IMR-90 (cell line): ENCODE results near the gene VAC14. TPM values are rescaled to one million over a fixed set of nuclear protein-coding genes. Genes with fewer than 3 reads are reported as not detected.
A peak's percentile ranks its signal among the peaks of the same experiment; 100 is the strongest.

Source experiments
- ATAC-seq: fragments of 200-7000 bp; cut with Tn5 transposase; 2 replicates; pipeline ENCODE4 v1.9.1; 2020; ENCODE audit warnings: low read depth, mild to moderate bottlenecking, moderate library complexity
- BruUV-seq: library from RNA; stranded (reverse); fragments of 400-500 nt; replicated peaks from 2 replicates; lab custom pipeline; 2021; lab: Mats Ljungman, UMichigan
- CTCF ChIA-PET: fragments of 300-600 bp; formaldehyde crosslinking; extraction: SDS; loops from one replicate; lab custom pipeline; 2021; ENCODE audit warnings: antibody characterized with exemption; lab: Yijun Ruan, JAX
- POLR2A ChIA-PET: fragments of 300-600 bp; sonication (Branson Sonifier 250); formaldehyde crosslinking; loops from one replicate; lab custom pipeline; 2022; ENCODE audit warnings: antibody characterized with exemption; ENCODE audit not compliant: unreplicated experiment; lab: Charles Lee
- DNase-seq: peaks from one replicate; pipeline ENCODE4 v3.0.0; 2013
- H2AFZ ChIP-seq: replicated peaks from 2 replicates; pipeline ENCODE3; 2013; ENCODE audit warnings: low read length, mild to moderate bottlenecking; ENCODE audit not compliant: poor library complexity
- H2AK5ac ChIP-seq: 2 replicates; pipeline ENCODE4 v1.6.1; 2013; ENCODE audit warnings: low read depth, low read length, inconsistent platforms
- H2AK9ac ChIP-seq: replicated peaks from 2 replicates; pipeline ENCODE3; 2013; ENCODE audit warnings: mild to moderate bottlenecking, low read depth, low read length, moderate library complexity; ENCODE audit not compliant: poor library complexity
- H2BK120ac ChIP-seq: 2 replicates; pipeline ENCODE4 v1.6.1; 2013; ENCODE audit warnings: low read depth, low read length, inconsistent platforms
- H2BK15ac ChIP-seq: 3 replicates; pipeline ENCODE4 v1.6.1; 2013; ENCODE audit warnings: low read depth, low read length, inconsistent platforms
- H2BK20ac ChIP-seq: 2 replicates; pipeline ENCODE4 v1.6.1; 2013; ENCODE audit warnings: low read depth, mild to moderate bottlenecking, inconsistent platforms, low read length, moderate library complexity
- H2BK5ac ChIP-seq: 2 replicates; pipeline ENCODE4 v1.6.1; 2013; ENCODE audit warnings: mild to moderate bottlenecking, low read depth, low read length, inconsistent platforms; ENCODE audit not compliant: poor library complexity, severe bottlenecking
- H3K14ac ChIP-seq: replicated peaks from 2 replicates; pipeline ENCODE4 v1.6.1; 2013; ENCODE audit warnings: low read depth, low read length, inconsistent platforms
- H3K18ac ChIP-seq: 2 replicates; pipeline ENCODE4 v1.6.1; 2013; ENCODE audit warnings: low read depth, low read length, control low read depth
- H3K23ac ChIP-seq: 2 replicates; pipeline ENCODE4 v1.6.1; 2013; ENCODE audit warnings: low read depth, low read length, inconsistent platforms
- H3K27ac ChIP-seq: 2 replicates; pipeline ENCODE4 v1.5.1; 2013; ENCODE audit warnings: mild to moderate bottlenecking, control low read depth, low read length; ENCODE audit not compliant: insufficient read depth
- H3K27me3 ChIP-seq: 2 replicates; pipeline ENCODE4 v1.6.1; 2013; ENCODE audit warnings: low read length; ENCODE audit not compliant: control insufficient read depth, insufficient read depth
- H3K36me3 ChIP-seq: 2 replicates; pipeline ENCODE4 v1.6.1; 2013; ENCODE audit warnings: low read length, mixed read lengths; ENCODE audit not compliant: control insufficient read depth, insufficient read depth
- H3K4ac ChIP-seq: 2 replicates; pipeline ENCODE4 v1.6.1; 2013; ENCODE audit warnings: low read depth, low read length, inconsistent platforms
- H3K4me1 ChIP-seq: 2 replicates; pipeline ENCODE4 v1.6.1; 2013; ENCODE audit warnings: low read length, mixed read lengths; ENCODE audit not compliant: control insufficient read depth, insufficient read depth
- H3K4me2 ChIP-seq: 2 replicates; pipeline ENCODE4 v1.6.1; 2013; ENCODE audit warnings: low read depth, mild to moderate bottlenecking, control low read depth, low read length, moderate library complexity
- H3K4me3 ChIP-seq: 2 replicates; pipeline ENCODE4 v1.5.1; 2013; ENCODE audit warnings: low read depth, mild to moderate bottlenecking, control low read depth, low read length, moderate library complexity; ENCODE audit not compliant: insufficient read depth
- H3K56ac ChIP-seq: 2 replicates; pipeline ENCODE4 v1.6.1; 2013; ENCODE audit warnings: low read length, inconsistent platforms; ENCODE audit not compliant: insufficient read depth; ENCODE audit errors: extremely low read depth
- H3K79me1 ChIP-seq, 2 experiments: 2 replicates each; pipeline ENCODE4 v1.6.1; 2013; ENCODE audit warnings: low read length in 2 of 2, inconsistent platforms in 1 of 2, low read depth in 1 of 2
- H3K9ac ChIP-seq: 2 replicates; pipeline ENCODE4 v1.6.1; 2013; ENCODE audit warnings: low read depth, low read length, control low read depth
- H3K9me1 ChIP-seq: 2 replicates; pipeline ENCODE4 v1.6.1; 2013; ENCODE audit warnings: low read length, inconsistent platforms; ENCODE audit not compliant: insufficient read depth
- H3K9me3 ChIP-seq: 2 replicates; pipeline ENCODE4 v1.6.1; 2013; ENCODE audit warnings: low read length; ENCODE audit not compliant: control insufficient read depth, insufficient read depth
- H4K20me1 ChIP-seq: 2 replicates; pipeline ENCODE4 v1.6.1; 2013; ENCODE audit warnings: low read length, inconsistent platforms; ENCODE audit not compliant: insufficient read depth
- H4K5ac ChIP-seq: 2 replicates; pipeline ENCODE4 v1.6.1; 2013; ENCODE audit warnings: mild to moderate bottlenecking, low read depth, low read length, control low read depth
- H4K8ac ChIP-seq, 2 experiments: 2 replicates each; pipeline ENCODE4 v1.6.1; 2013; ENCODE audit warnings: low read depth in 2 of 2, low read length in 2 of 2, control low read depth in 1 of 2, inconsistent platforms in 1 of 2
- H4K91ac ChIP-seq: 2 replicates; pipeline ENCODE4 v1.6.1; 2013; ENCODE audit warnings: low read depth, low read length, inconsistent platforms; ENCODE audit not compliant: insufficient read depth
- CTCF ChIP-seq: conservative IDR thresholded peaks from 2 replicates; pipeline ENCODE4 v1.5.1; 2012; ENCODE audit warnings: mild to moderate bottlenecking, low read depth, low read length, improper control_type of control experiment
- ELK1 ChIP-seq: fragments of 150-350 bp; IDR thresholded peaks from 2 replicates; pipeline ENCODE4 v1.6.1; 2016; ENCODE audit warnings: low read depth, mild to moderate bottlenecking, low read length, moderate library complexity, borderline replicate concordance
- MAFK ChIP-seq: IDR thresholded peaks from 2 replicates; pipeline ENCODE4 v1.6.1; 2012; ENCODE audit warnings: low read depth, low read length, improper control_type of control experiment
- MAZ ChIP-seq: IDR thresholded peaks from 2 replicates; pipeline ENCODE4 v1.6.1; 2012; ENCODE audit warnings: low read depth, mild to moderate bottlenecking, low read length, improper control_type of control experiment, moderate library complexity, borderline replicate concordance
- MXI1 ChIP-seq: IDR thresholded peaks from 2 replicates; pipeline ENCODE4 v1.6.1; 2012; ENCODE audit warnings: low read depth, mild to moderate bottlenecking, low read length, moderate library complexity, borderline replicate concordance
- NFE2L2 ChIP-seq: fragments of 150-350 bp; IDR thresholded peaks from 2 replicates; pipeline ENCODE4 v1.6.1; 2016; ENCODE audit warnings: low read depth, mild to moderate bottlenecking, low read length
- POLR2A ChIP-seq: IDR thresholded peaks from 2 replicates; pipeline ENCODE4 v1.6.1; 2012; ENCODE audit warnings: mild to moderate bottlenecking, low read depth, low read length
- SMC3 ChIP-seq: fragments of 150-350 bp; IDR thresholded peaks from 2 replicates; pipeline ENCODE4 v1.6.1; 2016; ENCODE audit warnings: low read depth, mild to moderate bottlenecking, antibody characterized with exemption, low read length, moderate library complexity
- USF2 ChIP-seq: fragments of 150-350 bp; IDR thresholded peaks from 2 replicates; pipeline ENCODE4 v1.6.1; 2017; ENCODE audit warnings: mild to moderate bottlenecking, antibody characterized with exemption, low read length, low read depth
- WGBS, 2 experiments: methylation state at CpG; one replicate each; pipeline versions ENCODE4 v1.1.5 to v1.1.7; 2013; ENCODE audit warnings: missing lambda C conversion rate in 2 of 2; ENCODE audit not compliant: insufficient read length in 1 of 2; ENCODE audit errors: extremely low coverage in 2 of 2; 5-methylcytosine and 5-hydroxymethylcytosine counted together
- dilution Hi-C: fragments of 300-500 bp; cut with HindIII; formaldehyde crosslinking; loops from one replicate; pipeline ENCODE4 v1.14.3; 2018; ENCODE audit warnings: low sequenced_read_pairs; ENCODE audit not compliant: unreplicated experiment
- in situ Hi-C: fragments of 300-500 bp; cut with MboI; formaldehyde crosslinking; loops from 3 replicates; pipeline ENCODE4 v1.14.3; 2019; ENCODE audit warnings: low sequenced_read_pairs, inconsistent platforms, mixed read lengths
- intact Hi-C: fragments of 100-400 bp; cut with micrococcal nuclease; formaldehyde crosslinking; loops from 2 replicates; pipeline ENCODE4 v1.10.0; 2022
- polyA plus RNA-seq, 3 experiments: library from polyadenylated mRNA; depleted of rRNA; stranded (reverse); fragments of >200 nt; gene quantifications; 2 replicates each; pipeline ENCODE4 v1.2.3, GENCODE V29; 2012; ENCODE audit warnings: low replicate concordance in 1 of 3
- total RNA-seq: library from RNA; depleted of rRNA; stranded (reverse); fragments of >200 nt; gene quantifications from 2 replicates; pipeline ENCODE4 v1.2.3, GENCODE V29; 2012

VAC14 gene
- total and polyA plus RNA-seq, 2 of the 4 experiments (the other 2 are of a cell fraction) = 21.1 to 40.2 TPM

- TF ChIP-seq CTCF = no peak
- no peak for TF ChIP-seq SMC3
Measured at GRCh38 chr16:70702624-70703023, 98.3 kb downstream of the VAC14 start (continued).

- dilution Hi-C loops (no loop called here), in situ Hi-C loops (no loop called here), intact Hi-C loops (no loop called here)
- H2BK5ac ChIP-seq = peak overlapping the region; percentile 96
- peaks cover 50% of the 10 kb centered on the region for H3K9me1 ChIP-seq
- peak overlapping the region; percentile 71 for H3K18ac ChIP-seq
- no peak for DNase-seq
- ChIA-PET CTCF (interaction anchor here (1.7 to 2.0 kb wide), 3 partner anchors 13 to 36 kb away, joined by 8 to 12 read pairs (median 10); no protein-coding TSS in a partner anchor), POLR2A (no interaction called here)
- no TSS peak for BruUV-seq
- peak overlapping the region; percentile 94 for H3K14ac ChIP-seq
- peak overlapping the region; percentile 100 for H2AK5ac ChIP-seq
- H4K20me1 ChIP-seq = no peaks in the 10 kb centered on the region
- peak overlapping the region; percentile 86 for H2AK9ac ChIP-seq
- H4K5ac ChIP-seq = peak overlapping the region; percentile 73
- peak overlapping the region; percentile 99 for H2BK120ac ChIP-seq
- no peak overlapping the region for H3K4me3 ChIP-seq
- H3K9me3 ChIP-seq = no peaks in the 10 kb centered on the region
- peak overlapping the region; percentile 80 for H3K27ac ChIP-seq
- no peak overlapping the region for H3K4me2 ChIP-seq
- H3K4ac ChIP-seq = peak overlapping the region; percentile 97
- peak overlapping the region; percentile 99 for H4K91ac ChIP-seq
- peaks cover 0 to 50% of the 10 kb centered on the region in 2 experiments; a peak in 2 of 4 replicates for H3K79me1 ChIP-seq
- whole genome bisulfite sequencing, 2 experiments = 83% methylated on average over 7 of the region's 8 CpGs; no CpG with 5 or more reads in 1 of the 2 experiments
- H3K36me3 ChIP-seq = no peaks in the 10 kb centered on the region; the same call in 1 of the 2 replicates
- ATAC-seq = no peak
- no peaks in the 10 kb centered on the region for H3K27me3 ChIP-seq
- H2BK20ac ChIP-seq = peak overlapping the region; percentile 97
- peak overlapping the region; percentile 1; the same call in 1 of the 2 replicates for H3K56ac ChIP-seq
- peaks cover 61% of the 10 kb centered on the region for H3K4me1 ChIP-seq
- H2BK15ac ChIP-seq = peak overlapping the region; percentile 53; the same call in 2 of the 3 replicates
- peak overlapping the region; percentile 75; the same call in 1 of the 2 replicates for H3K23ac ChIP-seq
- peak overlapping the region; percentile 37 for H3K9ac ChIP-seq
- H4K8ac ChIP-seq = peak overlapping the region; percentile 4 to 73; a peak in 3 of 4 replicates
- H2AFZ ChIP-seq = peak overlapping the region; percentile 28
- no peak for TF ChIP-seq POLR2A
- TF ChIP-seq MAZ = no peak
- no peak for TF ChIP-seq CTCF
- TF ChIP-seq ELK1 = no peak
- no peak for TF ChIP-seq NFE2L2
- TF ChIP-seq MAFK = no peak
- TF ChIP-seq SMC3 = no peak
- TF ChIP-seq MXI1 = no peak
- no peak for TF ChIP-seq USF2
Measured at GRCh38 chr16:70701998-70702397, 99.0 kb downstream of the VAC14 start.
